ENCODE results near the gene RAMP1. TPM values are rescaled to one million over a fixed set of nuclear protein-coding genes. Genes with fewer than 3 reads are reported as not detected.

RAMP1 gene
- total and polyA plus RNA-seq, 2 donors from 2014 or later = 8.8 to 17.3 TPM

DNA sequence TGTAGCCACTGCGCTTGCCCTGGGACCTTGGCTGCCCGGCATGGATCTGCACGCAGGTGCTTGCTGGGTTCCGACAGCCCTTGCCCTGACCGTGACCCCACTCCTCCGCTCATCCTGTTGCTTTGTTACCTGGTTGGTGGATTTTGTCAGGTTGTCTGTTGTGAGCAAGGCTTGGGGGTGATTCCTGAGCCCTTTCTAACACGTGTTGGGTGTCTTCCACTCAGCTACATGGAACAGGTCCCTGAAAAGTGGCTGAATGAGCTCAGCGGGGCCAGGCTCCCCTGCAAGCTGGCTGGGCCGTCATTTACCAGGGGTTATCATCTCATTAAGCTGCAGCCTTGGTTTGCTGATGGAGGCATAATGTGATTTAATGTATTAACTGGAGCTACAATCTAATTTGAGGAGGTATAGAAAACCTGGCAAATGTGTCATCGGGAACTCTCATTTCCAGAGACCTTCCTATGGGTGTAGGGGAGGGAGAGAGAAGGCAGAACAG, 24.6 kb downstream of the RAMP1 start:
- FAIRE-seq (no peak), DNase-seq (peak in 2 of 5 donors; percentile 45 to 70)
- H3K9me3 ChIP-seq (ENCODE audit: control insufficient read depth in 2 of 3, insufficient read depth in 1 of 3, low read length in 3 of 3) = no peaks in the 10 kb centered on the region
- H3K27me3 ChIP-seq (ENCODE audit: control insufficient read depth, insufficient read depth, low read length) = no peaks in the 10 kb centered on the region
- H3K4me1 ChIP-seq (ENCODE audit: control insufficient read depth in 2 of 3, insufficient read depth in 2 of 3, low read depth in 1 of 3, low read length in 3 of 3) = no peaks in the 10 kb centered on the region
- no peak overlapping the region for H3K27ac ChIP-seq (ENCODE audit: low read depth in 2 of 2, low read length in 2 of 2)
- H3K9ac ChIP-seq (ENCODE audit: low read length in 3 of 3) = no peak overlapping the region
- TF ChIP-seq, protein P1, sequence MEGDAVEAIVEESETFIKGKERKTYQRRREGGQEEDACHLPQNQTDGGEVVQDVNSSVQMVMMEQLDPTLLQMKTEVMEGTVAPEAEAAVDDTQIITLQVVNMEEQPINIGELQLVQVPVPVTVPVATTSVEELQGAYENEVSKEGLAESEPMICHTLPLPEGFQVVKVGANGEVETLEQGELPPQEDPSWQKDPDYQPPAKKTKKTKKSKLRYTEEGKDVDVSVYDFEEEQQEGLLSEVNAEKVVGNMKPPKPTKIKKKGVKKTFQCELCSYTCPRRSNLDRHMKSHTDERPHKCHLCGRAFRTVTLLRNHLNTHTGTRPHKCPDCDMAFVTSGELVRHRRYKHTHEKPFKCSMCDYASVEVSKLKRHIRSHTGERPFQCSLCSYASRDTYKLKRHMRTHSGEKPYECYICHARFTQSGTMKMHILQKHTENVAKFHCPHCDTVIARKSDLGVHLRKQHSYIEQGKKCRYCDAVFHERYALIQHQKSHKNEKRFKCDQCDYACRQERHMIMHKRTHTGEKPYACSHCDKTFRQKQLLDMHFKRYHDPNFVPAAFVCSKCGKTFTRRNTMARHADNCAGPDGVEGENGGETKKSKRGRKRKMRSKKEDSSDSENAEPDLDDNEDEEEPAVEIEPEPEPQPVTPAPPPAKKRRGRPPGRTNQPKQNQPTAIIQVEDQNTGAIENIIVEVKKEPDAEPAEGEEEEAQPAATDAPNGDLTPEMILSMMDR (IDR thresholded peaks at IDR 0.05; ENCODE audit: borderline replicate concordance, extremely low read depth, insufficient read depth) = no peak
- intact Hi-C loops (cut with DNase I) = no loop called here
- H3K36me3 ChIP-seq (ENCODE audit: control insufficient read depth in 2 of 3, insufficient read depth in 3 of 3, low read length in 3 of 3) = no peaks in the 10 kb centered on the region
- H3K4me3 ChIP-seq (ENCODE audit: low read length in 3 of 3) = no peak overlapping the region

GRCh38 chr2:237884681-237885080, 25.3 kb downstream of the RAMP1 start:
- no peak overlapping the region for H3K4me3 ChIP-seq (ENCODE audit: low read length in 3 of 3)
- intact Hi-C loops (cut with DNase I) = no loop called here
- H3K4me1 ChIP-seq (ENCODE audit: control insufficient read depth in 2 of 3, insufficient read depth in 2 of 3, low read depth in 1 of 3, low read length in 3 of 3) = no peaks in the 10 kb centered on the region
- DNase-seq (peak in 2 of 5 donors; percentile 43 to 68), FAIRE-seq (no peak)
- TF ChIP-seq, protein P1 (IDR thresholded peaks at IDR 0.05; ENCODE audit: borderline replicate concordance, extremely low read depth, insufficient read depth) = no peak
- no peaks in the 10 kb centered on the region for H3K36me3 ChIP-seq (ENCODE audit: control insufficient read depth in 2 of 3, insufficient read depth in 3 of 3, low read length in 3 of 3)
- H3K27ac ChIP-seq (ENCODE audit: low read depth in 2 of 2, low read length in 2 of 2) = no peak overlapping the region
- H3K9me3 ChIP-seq (ENCODE audit: control insufficient read depth in 2 of 3, insufficient read depth in 1 of 3, low read length in 3 of 3) = no peaks in the 10 kb centered on the region
- no peak overlapping the region for H3K9ac ChIP-seq (ENCODE audit: low read length in 3 of 3)
- no peaks in the 10 kb centered on the region for H3K27me3 ChIP-seq (ENCODE audit: control insufficient read depth, insufficient read depth, low read length)

DNA sequence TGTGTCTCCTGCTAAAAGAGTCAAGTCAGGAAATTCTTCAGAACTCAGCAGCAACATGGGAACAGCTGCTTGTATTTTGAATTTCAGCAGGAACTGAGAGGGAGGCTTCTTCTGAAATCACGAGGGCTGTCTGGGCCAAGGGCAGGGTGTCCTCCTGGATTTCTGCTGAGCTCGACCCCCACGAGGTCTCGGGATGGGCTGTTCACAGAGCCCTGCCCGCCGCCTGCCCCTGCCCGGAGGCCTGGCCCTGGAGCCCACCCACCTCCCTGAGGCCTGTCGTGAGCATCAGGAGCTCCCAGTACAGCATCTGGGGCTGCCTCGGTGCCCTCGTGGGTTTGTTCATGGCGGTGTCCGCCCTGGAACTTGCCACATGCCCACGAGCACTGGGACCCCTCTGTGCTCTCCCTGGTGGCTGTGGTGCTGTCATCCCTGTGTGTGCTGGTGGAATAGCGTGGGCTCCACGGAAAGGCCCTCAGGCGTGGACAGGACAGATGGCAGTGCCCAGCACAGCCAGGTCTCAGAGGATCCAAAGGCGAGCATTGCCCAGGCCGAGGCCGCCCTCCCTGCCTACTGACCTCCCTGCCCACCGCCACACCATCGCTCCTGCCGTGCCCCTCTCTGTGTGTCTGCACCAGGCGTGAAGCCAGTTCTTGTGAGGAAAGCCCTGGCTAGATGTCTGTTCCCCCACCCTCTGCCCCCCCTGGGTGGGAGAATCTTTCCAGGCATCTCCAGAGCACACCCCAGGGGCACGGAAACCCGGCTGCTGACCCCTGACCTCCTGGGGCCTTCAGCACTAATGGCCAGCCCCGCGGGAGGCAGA, 25.9 kb downstream of the RAMP1 start:
- DNase-seq (peak in 3 of 5 donors; percentile 60 to 76 (median 75)), FAIRE-seq (no peak)
- intact Hi-C loops (cut with DNase I) = no loop called here

More for the DNA sequence above, 25.9 kb downstream of the RAMP1 start:
- H3K9me3 ChIP-seq (ENCODE audit: control insufficient read depth in 2 of 3, insufficient read depth in 1 of 3, low read length in 3 of 3) = no peaks in the 10 kb centered on the region
- no peaks in the 10 kb centered on the region for H3K36me3 ChIP-seq (ENCODE audit: control insufficient read depth in 2 of 3, insufficient read depth in 3 of 3, low read length in 3 of 3)
- no peaks in the 10 kb centered on the region for H3K4me1 ChIP-seq (ENCODE audit: control insufficient read depth in 2 of 3, insufficient read depth in 2 of 3, low read depth in 1 of 3, low read length in 3 of 3)
- H3K9ac ChIP-seq (ENCODE audit: low read length in 3 of 3) = no peak overlapping the region
- no peak overlapping the region for H3K4me3 ChIP-seq (ENCODE audit: low read length in 3 of 3)
- no peak overlapping the region for H3K27ac ChIP-seq (ENCODE audit: low read depth in 2 of 2, low read length in 2 of 2)
- H3K27me3 ChIP-seq (ENCODE audit: control insufficient read depth, insufficient read depth, low read length) = no peaks in the 10 kb centered on the region
- TF ChIP-seq, protein P1 (IDR thresholded peaks at IDR 0.05; ENCODE audit: borderline replicate concordance, extremely low read depth, insufficient read depth) = no peak

All from kidney (tissue), 14 donors.